Sigmoid colon (tissue), 4 donors: Measurements from ENCODE around the gene ABCA13.

ENCODE experiments used
- CTCF ChIP-seq, 4 experiments: fragments of 450-650 bp in 3 of 4; fragments of 200-600 bp in 1 of 4; IDR thresholded peaks; one replicate each; pipeline ENCODE4 v1.5.1; 2016 to 2019; ENCODE audit warnings: antibody characterized with exemption in 4 of 4, mild to moderate bottlenecking in 3 of 4, moderate library complexity in 2 of 4
- POLR2A ChIP-seq, 2 donors: fragments of 450-650 bp; IDR thresholded peaks; one replicate each; pipeline ENCODE4 v1.6.1; 2016; ENCODE audit warnings: antibody characterized with exemption in 2 of 2, mild to moderate bottlenecking in 2 of 2, moderate library complexity in 2 of 2
- POLR2AphosphoS5 ChIP-seq, 4 donors: sonication (generic); formaldehyde crosslinking; IDR thresholded peaks; one replicate each; pipeline ENCODE4 v1.6.1; 2017; ENCODE audit warnings: antibody characterized with exemption in 4 of 4

- TF ChIP-seq CTCF (IDR thresholded peaks at IDR 0.05) (no peak), POLR2A (IDR thresholded peaks at IDR 0.05) (no peak), POLR2AphosphoS5 (IDR thresholded peaks at IDR 0.05) (no peak)
Observed at GRCh38 chr7:48289656-48290055, 118.4 kb downstream of the ABCA13 start.
